PC-3 (cell line): ENCODE measurements around the gene UGT1A3. TPM values are rescaled to one million over a fixed set of nuclear protein-coding genes. Genes with fewer than 3 reads are reported as not detected.
"Not testable (repeated sequence)": the region's sequence is repeated elsewhere in the genome, so short reads cannot be mapped to it uniquely, and the experiment has no call there.

ENCODE experiments used
- ATAC-seq: fragments of 200-7000 bp; cut with Tn5 transposase; 2 replicates; pipeline ENCODE4 v1.9.1; 2020; ENCODE audit warnings: mild to moderate bottlenecking, moderate library complexity
- BruUV-seq: library from RNA; stranded (reverse); fragments of 400-500 nt; replicated peaks from 2 replicates; lab custom pipeline; 2021; lab: Mats Ljungman, UMichigan
- CTCF ChIA-PET: fragments of 300-600 bp; sonication (Branson Sonifier 250); formaldehyde crosslinking; loops from one replicate; lab custom pipeline; 2022; ENCODE audit warnings: antibody characterized with exemption; lab: Charles Lee
- POLR2A ChIA-PET: fragments of 300-600 bp; sonication (Branson Sonifier 250); formaldehyde crosslinking; loops from one replicate; lab custom pipeline; 2022; ENCODE audit warnings: antibody characterized with exemption; ENCODE audit not compliant: unreplicated experiment; lab: Charles Lee
- DNase-seq: peaks from one replicate; pipeline ENCODE4 v3.0.0-alpha.2; 2015
- H2AFZ ChIP-seq: fragments of 300-600 bp; sonication (generic); 2 replicates; pipeline ENCODE4 v1.6.0; 2016; ENCODE audit warnings: antibody characterized with exemption, low read length
- H3F3A ChIP-seq: fragments of 300-600 bp; sonication (generic); one replicate; pipeline ENCODE4 v1.6.0; 2017; ENCODE audit warnings: antibody characterized with exemption, low read length, control low read depth, mild to moderate bottlenecking; ENCODE audit not compliant: unreplicated experiment
- H3K27ac ChIP-seq: fragments of 300-600 bp; sonication (generic); 2 replicates; pipeline ENCODE4 v1.5.1; 2016; ENCODE audit warnings: mild to moderate bottlenecking, low read length
- H3K27me3 ChIP-seq: fragments of 300-600 bp; sonication (generic); 2 replicates; pipeline ENCODE4 v1.6.1; 2016; ENCODE audit warnings: low read length, mixed read lengths
- H3K36me3 ChIP-seq: fragments of 300-600 bp; sonication (generic); 2 replicates; pipeline ENCODE4 v1.6.1; 2016; ENCODE audit warnings: low read depth, mixed run types, low read length, mixed read lengths
- H3K4me1 ChIP-seq: fragments of 300-600 bp; sonication (generic); 2 replicates; pipeline ENCODE4 v1.5.1; 2016; ENCODE audit warnings: low read length; ENCODE audit not compliant: insufficient read depth
- H3K4me2 ChIP-seq: fragments of 300-600 bp; sonication (generic); 2 replicates; pipeline ENCODE4 v1.6.0; 2016; ENCODE audit warnings: low read length
- H3K4me3 ChIP-seq: fragments of 300-600 bp; sonication (generic); 2 replicates; pipeline ENCODE4 v1.5.1; 2016; ENCODE audit warnings: mild to moderate bottlenecking, low read length, mixed read lengths
- H3K79me2 ChIP-seq: fragments of 300-600 bp; sonication (generic); 2 replicates; pipeline ENCODE4 v1.6.1; 2017; ENCODE audit warnings: low read length, mixed read lengths
- H3K9ac ChIP-seq: fragments of 300-600 bp; sonication (generic); 2 replicates; pipeline ENCODE4 v1.6.0; 2016; ENCODE audit warnings: mild to moderate bottlenecking, low read length
- H3K9me2 ChIP-seq: fragments of 300-600 bp; sonication (generic); replicated peaks from 2 replicates; pipeline ENCODE4 v1.6.1; 2016; ENCODE audit warnings: mixed run types, low read length, mixed read lengths
- H3K9me3 ChIP-seq: fragments of 300-600 bp; sonication (generic); 2 replicates; pipeline ENCODE4 v1.6.1; 2016; ENCODE audit warnings: low read length, mixed read lengths
- H4K20me1 ChIP-seq: fragments of 300-600 bp; sonication (generic); 2 replicates; pipeline ENCODE4 v1.6.1; 2016; ENCODE audit warnings: low read length, mixed read lengths
- EZH2 ChIP-seq: fragments of 300-600 bp; sonication (generic); IDR thresholded peaks from one replicate; pipeline ENCODE4 v1.6.1; 2017; ENCODE audit warnings: antibody characterized with exemption, mild to moderate bottlenecking, low read length; ENCODE audit not compliant: unreplicated experiment
- EZH2phosphoT487 ChIP-seq: fragments of 300-600 bp; sonication (generic); IDR thresholded peaks from 2 replicates; pipeline ENCODE4 v1.6.1; 2018; ENCODE audit warnings: mild to moderate bottlenecking, antibody characterized with exemption, low read length, borderline replicate concordance
- intact Hi-C: fragments of 100-400 bp; cut with micrococcal nuclease; formaldehyde crosslinking; loops from 2 replicates; pipeline ENCODE4 v1.9.0; 2023
- total RNA-seq: library from RNA; depleted of rRNA; stranded (reverse); fragments of >200 nt; gene quantifications from 2 replicates; pipeline ENCODE4 v1.2.3, GENCODE V29; 2014
- TF ChIP-seq, protein P1 (sequence below): fragments of 300-600 bp; sonication (generic); conservative IDR thresholded peaks from 2 replicates; pipeline ENCODE4 v1.5.1; 2017; ENCODE audit warnings: antibody characterized with exemption, low read depth, mild to moderate bottlenecking, low read length

The UGT1A3 gene
- total RNA-seq, 1 experiment from 2014 or later = not detected

DNA sequence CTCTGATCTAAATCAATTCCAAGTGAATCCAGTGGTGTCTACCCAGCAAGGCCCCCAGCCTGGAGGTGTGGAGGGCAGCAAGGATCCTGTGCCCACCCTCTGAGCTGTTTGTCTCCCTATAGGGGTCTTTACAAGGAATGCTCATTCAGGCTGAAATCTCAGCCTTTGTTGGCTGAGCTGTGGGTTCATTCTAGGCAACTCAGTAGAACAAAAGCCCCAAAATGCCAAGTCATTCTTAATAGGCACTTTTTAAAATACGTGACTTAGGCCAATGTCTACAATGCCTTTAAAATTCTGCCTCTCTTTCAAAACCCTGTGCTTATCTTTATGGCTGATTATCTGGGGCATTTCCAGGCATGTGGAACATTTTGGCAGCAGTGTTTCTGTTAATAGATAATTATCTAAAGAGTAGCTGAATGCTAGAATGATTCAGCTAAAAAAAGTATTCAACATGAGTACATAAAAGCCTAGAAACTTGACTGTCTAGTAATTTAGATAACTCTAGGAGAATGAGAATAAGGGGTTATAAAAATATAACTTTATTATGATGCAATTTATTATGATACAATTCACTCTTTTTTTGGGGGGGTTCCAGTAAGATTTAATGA is 28.7 kb upstream of the UGT1A3 start:
- Histone ChIP-seq H3F3A (no peaks in the 10 kb centered on the region), H3K9me3 (no peaks in the 10 kb centered on the region), H3K9ac (peak overlapping the region; percentile 55), H3K79me2 (no peaks in the 10 kb centered on the region), H3K36me3 (no peaks in the 10 kb centered on the region), H3K4me2 (no peak overlapping the region), H2AFZ (peak overlapping the region; percentile 64), H3K4me3 (no peak overlapping the region), H4K20me1 (no peaks in the 10 kb centered on the region), H3K4me1 (peaks cover 10% of the 10 kb centered on the region), H3K27me3 (no peaks in the 10 kb centered on the region), H3K9me2 (no peaks in the 10 kb centered on the region), H3K27ac (peak overlapping the region; percentile 91)
- no peak for TF ChIP-seq EZH2
- TF ChIP-seq, protein P1, sequence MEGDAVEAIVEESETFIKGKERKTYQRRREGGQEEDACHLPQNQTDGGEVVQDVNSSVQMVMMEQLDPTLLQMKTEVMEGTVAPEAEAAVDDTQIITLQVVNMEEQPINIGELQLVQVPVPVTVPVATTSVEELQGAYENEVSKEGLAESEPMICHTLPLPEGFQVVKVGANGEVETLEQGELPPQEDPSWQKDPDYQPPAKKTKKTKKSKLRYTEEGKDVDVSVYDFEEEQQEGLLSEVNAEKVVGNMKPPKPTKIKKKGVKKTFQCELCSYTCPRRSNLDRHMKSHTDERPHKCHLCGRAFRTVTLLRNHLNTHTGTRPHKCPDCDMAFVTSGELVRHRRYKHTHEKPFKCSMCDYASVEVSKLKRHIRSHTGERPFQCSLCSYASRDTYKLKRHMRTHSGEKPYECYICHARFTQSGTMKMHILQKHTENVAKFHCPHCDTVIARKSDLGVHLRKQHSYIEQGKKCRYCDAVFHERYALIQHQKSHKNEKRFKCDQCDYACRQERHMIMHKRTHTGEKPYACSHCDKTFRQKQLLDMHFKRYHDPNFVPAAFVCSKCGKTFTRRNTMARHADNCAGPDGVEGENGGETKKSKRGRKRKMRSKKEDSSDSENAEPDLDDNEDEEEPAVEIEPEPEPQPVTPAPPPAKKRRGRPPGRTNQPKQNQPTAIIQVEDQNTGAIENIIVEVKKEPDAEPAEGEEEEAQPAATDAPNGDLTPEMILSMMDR = no peak
- no peak for TF ChIP-seq EZH2phosphoT487
- ATAC-seq = peak; percentile 75
- DNase-seq = peak; percentile 81
- POLR2A ChIA-PET = no interaction called here
- intact Hi-C loops = no loop called here
- CTCF ChIA-PET = no interaction called here
- BruUV-seq = no TSS peak

DNA sequence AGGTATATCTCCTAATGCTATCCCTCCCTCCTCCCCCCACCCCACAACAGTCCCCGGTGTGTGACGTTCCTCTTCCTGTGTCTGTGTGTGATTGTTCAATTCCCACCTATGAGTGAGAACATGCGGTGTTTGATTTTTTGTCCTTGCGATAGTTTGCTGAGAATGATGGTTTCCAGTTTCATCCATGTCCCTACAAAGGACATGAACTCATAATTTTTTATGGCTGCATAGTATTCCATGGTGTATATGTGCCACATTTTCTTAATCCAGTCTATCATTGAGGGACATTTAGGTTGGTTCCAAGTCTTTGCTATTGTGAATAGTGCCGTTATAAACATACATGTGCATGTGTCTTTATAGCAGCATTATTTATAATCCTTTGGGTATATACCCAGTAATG is 28.0 kb upstream of the UGT1A3 start:
- H3F3A ChIP-seq, H3K4me3 ChIP-seq, BruUV-seq, H3K9ac ChIP-seq, H3K27me3 ChIP-seq, POLR2A ChIA-PET, DNase-seq, H3K4me2 ChIP-seq, H3K36me3 ChIP-seq, H3K79me2 ChIP-seq, intact Hi-C loops, H3K9me2 ChIP-seq, H3K9me3 ChIP-seq, CTCF ChIA-PET, H3K27ac ChIP-seq, ATAC-seq, H2AFZ ChIP-seq, H4K20me1 ChIP-seq: not testable (repeated sequence)
- H3K4me1 ChIP-seq = peaks cover 12% of the 10 kb centered on the region

DNA sequence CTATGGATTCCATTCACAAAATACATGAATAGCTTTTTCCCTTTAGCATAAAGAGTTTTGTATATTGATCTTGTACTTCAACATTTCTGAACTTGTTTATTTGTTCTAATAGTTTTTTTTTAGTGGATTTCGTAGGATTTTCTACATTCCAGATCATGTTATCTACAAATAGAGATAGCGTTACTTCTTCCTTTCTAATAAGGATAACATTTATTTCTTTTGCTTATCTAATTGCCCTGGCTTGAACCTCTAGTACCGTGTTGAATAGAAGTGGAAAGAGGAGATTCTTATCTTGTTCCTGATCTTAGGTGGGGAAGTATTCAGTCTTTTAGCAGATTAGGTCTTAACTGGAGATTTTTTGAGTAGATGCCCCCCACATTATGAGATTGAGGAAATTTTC is 26.6 kb upstream of the UGT1A3 start:
- intact Hi-C loops = no loop called here
- Histone ChIP-seq H4K20me1 (no peaks in the 10 kb centered on the region), H3K4me2 (no peak overlapping the region), H2AFZ (no peak overlapping the region), H3K27ac (no peak overlapping the region), H3K79me2 (no peaks in the 10 kb centered on the region), H3K36me3 (no peaks in the 10 kb centered on the region), H3K4me3 (no peak overlapping the region), H3F3A (peaks cover 4% of the 10 kb centered on the region), H3K27me3 (no peaks in the 10 kb centered on the region), H3K9me2 (no peaks in the 10 kb centered on the region), H3K4me1 (peaks cover 26% of the 10 kb centered on the region), H3K9ac (no peak overlapping the region), H3K9me3 (no peaks in the 10 kb centered on the region)
- DNase-seq (no peak), ATAC-seq (no peak)
- BruUV-seq = no TSS peak
- ChIA-PET POLR2A (no interaction called here), CTCF (interaction anchor here (0.7 kb wide), 1 partner anchor 259 kb away, joined by 3 read pairs; no protein-coding TSS in a partner anchor)
- no peak for TF ChIP-seq EZH2phosphoT487
- TF ChIP-seq, protein P1 = no peak
- no peak for TF ChIP-seq EZH2
